H1 (cell line): Measurements from ENCODE around the gene SLC25A21. TPM values are rescaled to one million over a fixed set of nuclear protein-coding genes. Genes with fewer than 3 reads are reported as not detected.

ENCODE experiments used
- BCL11A ChIP-seq, 2 experiments: IDR thresholded peaks; one replicate each; pipeline ENCODE4 v1.6.1; 2011; ENCODE audit warnings: low read depth in 2 of 2, low read length in 2 of 2, mild to moderate bottlenecking in 2 of 2
- BRCA1 ChIP-seq: IDR thresholded peaks from 2 replicates; pipeline ENCODE4 v1.6.1; 2012; ENCODE audit warnings: low read depth, low read length, improper control_type of control experiment
- KDM1A ChIP-seq: fragments of 200-600, 300-600 bp; sonication (generic); IDR thresholded peaks from 2 replicates; pipeline ENCODE4 v1.7.1; 2016; ENCODE audit warnings: mild to moderate bottlenecking, low read length, borderline replicate concordance
- POLR2AphosphoS5 ChIP-seq: IDR thresholded peaks from 2 replicates; pipeline ENCODE4 v1.6.1; 2011; ENCODE audit warnings: low read depth, low read length
- SRF ChIP-seq: IDR thresholded peaks from 2 replicates; pipeline ENCODE4 v1.6.1; 2011; ENCODE audit warnings: mild to moderate bottlenecking, low read depth, low read length, moderate library complexity
- polyA plus RNA-seq, 7 experiments: library from polyadenylated mRNA; depleted of rRNA in 3 of 7; stranded (reverse) in 5 of 7; unstranded in 2 of 7; fragments of >200 nt in 5 of 7; fragments of 200-250 nt in 2 of 7; gene quantifications; 1 replicate in 5 of 7; 2 replicates in 1 of 7; 4 replicates in 1 of 7; pipeline versions ENCODE4 v1.2.1 to v1.2.3, GENCODE V29; 2011 to 2013; ENCODE audit warnings: missing spikeins in 2 of 7, mixed read lengths in 2 of 7
- total RNA-seq: library from RNA; stranded (reverse); fragmentation: NEBNext Ultra II Directional; extraction: Animal tissue kit (Norgen Biotek cat#: 25700); gene quantifications from 2 replicates; pipeline ENCODE4 v1.2.1, GENCODE V29; 2021

Gene SLC25A21
- total and polyA plus RNA-seq, 2 of the 8 experiments (the other 6 are each of a cell fraction or from before 2014, with no cell fraction given) = 6.9 to 15.7 TPM

DNA sequence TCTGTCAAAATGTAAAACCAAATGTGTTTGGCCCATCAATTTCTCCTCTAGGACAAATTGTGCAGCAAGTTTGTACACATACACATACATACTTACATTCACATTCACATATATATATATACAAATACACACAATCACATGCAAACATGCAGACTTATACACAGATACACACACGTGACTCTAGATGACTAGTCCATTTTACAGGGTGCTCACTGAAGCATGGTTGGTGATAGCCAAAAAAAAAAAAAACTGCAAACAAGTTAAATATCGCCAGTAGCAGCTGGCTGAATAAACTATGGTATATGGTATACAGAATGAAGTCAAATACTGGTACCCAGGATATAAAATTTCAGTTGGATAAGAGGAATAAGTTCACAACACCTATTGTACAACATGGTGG, 77.9 kb downstream of the SLC25A21 start (continued):
- TF ChIP-seq POLR2AphosphoS5 (no peak), BCL11A (IDR thresholded peaks at IDR 0.05; ENCODE audit: low read depth in 2 of 2, low read length in 2 of 2) (no peak), SRF (no peak), KDM1A (no peak), BRCA1 (no peak)
